SK-N-SH treated with all-trans-retinoic acid at 6 μM for 48 hours (cell line): ENCODE data around the gene KRTAP1-5.

Experiments
- CSRNP3 ChIP-seq: fragments of 250-450 bp; sonication (Bioruptor Pico); IDR thresholded peaks from 2 replicates; pipeline ENCODE4 v1.5.1; 2021; ENCODE audit warnings: mild to moderate bottlenecking, moderate library complexity
- ISL1 ChIP-seq: fragments of 250-450 bp; sonication (Bioruptor Pico); IDR thresholded peaks from 2 replicates; pipeline ENCODE4 v2.1.2; 2022; ENCODE audit warnings: mild to moderate bottlenecking, moderate library complexity
- PATZ1 ChIP-seq: fragments of 250-450 bp; sonication (Bioruptor Pico); IDR thresholded peaks from 2 replicates; pipeline ENCODE4 v1.8.0; 2020; ENCODE audit warnings: mild to moderate bottlenecking, moderate library complexity, borderline replicate concordance
- POU6F1 ChIP-seq: fragments of 250-450 bp; sonication (Bioruptor Pico); IDR thresholded peaks from 2 replicates; pipeline ENCODE4 v1.8.0; 2021; ENCODE audit warnings: low read depth, mild to moderate bottlenecking, moderate library complexity, borderline replicate concordance
- SNAI2 ChIP-seq: fragments of 250-450 bp; sonication (Bioruptor Pico); IDR thresholded peaks from 2 replicates; pipeline ENCODE4 v1.5.0; 2020; ENCODE audit warnings: mild to moderate bottlenecking, moderate library complexity
- TSHZ2 ChIP-seq: fragments of 250-450 bp; sonication (Bioruptor Pico); IDR thresholded peaks from 2 replicates; pipeline ENCODE4 v1.5.0; 2020; ENCODE audit warnings: mild to moderate bottlenecking, moderate library complexity
- ZC3H10 ChIP-seq: fragments of 250-450 bp; sonication (Bioruptor Pico); IDR thresholded peaks from 2 replicates; pipeline ENCODE4 v1.5.1; 2021; ENCODE audit warnings: mild to moderate bottlenecking, moderate library complexity
- ZFP30 ChIP-seq: fragments of 450-650 bp; formaldehyde crosslinking; IDR thresholded peaks from 2 replicates; pipeline ENCODE4 v1.5.0; 2022; ENCODE audit warnings: mild to moderate bottlenecking, moderate library complexity

- TF ChIP-seq PATZ1 (CRISPR knock-in tag): no peak
- no peak for TF ChIP-seq ISL1 (CRISPR knock-in tag)
- TF ChIP-seq ZFP30: no peak
- no peak for TF ChIP-seq SNAI2
- no peak for TF ChIP-seq ZC3H10 (CRISPR knock-in tag)
- TF ChIP-seq TSHZ2: no peak
- no peak for TF ChIP-seq POU6F1 (CRISPR knock-in tag)
- TF ChIP-seq CSRNP3 (CRISPR knock-in tag): no peak
Observed at GRCh38 chr17:41010441-41010840, 16.6 kb downstream of the KRTAP1-5 start.
